ENCODE measurements around the gene MYO5B. TPM values are rescaled to one million over a fixed set of nuclear protein-coding genes. Genes with fewer than 3 reads are reported as not detected.

MYO5B gene
- total RNA-seq, 1 donor from 2014 or later, result 6.7 TPM

GRCh38 chr18:49967171-49967570, 227.8 kb downstream of the MYO5B start:
- Mint-ChIP-seq H3K4me1 (peaks cover 2% of the 10 kb centered on the region), H3K4me3 (no peak overlapping the region), H3K36me3 (no peaks in the 10 kb centered on the region), H3K27me3 (ENCODE audit: insufficient read depth, low read depth) (no peaks in the 10 kb centered on the region), H3K27ac (no peak overlapping the region), H3K9me3 (no peaks in the 10 kb centered on the region)
- H3F3A ChIP-seq (ENCODE audit: low read depth), result no peaks in the 10 kb centered on the region
- no peak overlapping the region for H3K27ac ChIP-seq
- H3K9ac ChIP-seq, result no peak overlapping the region
- no peaks in the 10 kb centered on the region for H3K4me1 ChIP-seq
- no peaks in the 10 kb centered on the region for H4K20me1 ChIP-seq (ENCODE audit: low read depth)
- no peak overlapping the region for H3K4me2 ChIP-seq
- H3K36me3 ChIP-seq, result no peaks in the 10 kb centered on the region
- H3K4me3 ChIP-seq, result no peak overlapping the region
- H3K27me3 ChIP-seq, result no peaks in the 10 kb centered on the region
- no peaks in the 10 kb centered on the region for H3K79me2 ChIP-seq (ENCODE audit: low read depth)
- H2AFZ ChIP-seq (replicated peaks), result no peak overlapping the region
- DNase-seq (ENCODE audit: low spot score), result no peak
- no peaks in the 10 kb centered on the region for H3K9me3 ChIP-seq (ENCODE audit: low read depth)
- TF ChIP-seq EZH2phosphoT487 (IDR thresholded peaks at IDR 0.05), result no peak

- Mint-ChIP-seq H3K9me3 (no peaks in the 10 kb centered on the region), H3K4me3 (no peak overlapping the region), H3K27ac (no peak overlapping the region), H3K4me1 (peaks cover 2% of the 10 kb centered on the region), H3K36me3 (no peaks in the 10 kb centered on the region), H3K27me3 (ENCODE audit: insufficient read depth, low read depth) (peaks cover 3% of the 10 kb centered on the region)
- no peak for DNase-seq (ENCODE audit: low spot score)
- Histone ChIP-seq H2AFZ (replicated peaks) (no peak overlapping the region), H3K4me2 (no peak overlapping the region), H3F3A (ENCODE audit: low read depth) (no peaks in the 10 kb centered on the region), H4K20me1 (ENCODE audit: low read depth) (no peaks in the 10 kb centered on the region), H3K4me1 (no peaks in the 10 kb centered on the region), H3K9me3 (ENCODE audit: low read depth) (no peaks in the 10 kb centered on the region), H3K4me3 (no peak overlapping the region), H3K27me3 (no peaks in the 10 kb centered on the region), H3K79me2 (ENCODE audit: low read depth) (no peaks in the 10 kb centered on the region), H3K9ac (no peak overlapping the region), H3K36me3 (no peaks in the 10 kb centered on the region), H3K27ac (no peak overlapping the region)
- TF ChIP-seq EZH2 (IDR thresholded peaks at IDR 0.05) (no peak), CTCF (IDR thresholded peaks at IDR 0.05) (no peak), EZH2phosphoT487 (IDR thresholded peaks at IDR 0.05) (no peak)
Measured at GRCh38 chr18:49966090-49966489, 228.9 kb downstream of the MYO5B start.

- H3K27ac Mint-ChIP-seq, result no peak overlapping the region
- no peaks in the 10 kb centered on the region for H3F3A ChIP-seq (ENCODE audit: low read depth)
- no peaks in the 10 kb centered on the region for H3K36me3 ChIP-seq
- H3K9me3 ChIP-seq (ENCODE audit: low read depth), result no peaks in the 10 kb centered on the region
- no peaks in the 10 kb centered on the region for H3K4me1 Mint-ChIP-seq
- no peak overlapping the region for H2AFZ ChIP-seq (replicated peaks)
- no peaks in the 10 kb centered on the region for H4K20me1 ChIP-seq (ENCODE audit: low read depth)
- no peak overlapping the region for H3K4me3 Mint-ChIP-seq
- no peaks in the 10 kb centered on the region for H3K36me3 Mint-ChIP-seq
- H3K4me2 ChIP-seq, result no peak overlapping the region
- H3K27ac ChIP-seq, result no peak overlapping the region
- no peak for DNase-seq (ENCODE audit: low spot score)
- H3K27me3 Mint-ChIP-seq (ENCODE audit: insufficient read depth, low read depth), result peaks cover 3% of the 10 kb centered on the region
- H3K79me2 ChIP-seq (ENCODE audit: low read depth), result no peaks in the 10 kb centered on the region
- no peak for TF ChIP-seq CTCF (IDR thresholded peaks at IDR 0.05)
- H3K9ac ChIP-seq, result no peak overlapping the region
- no peak overlapping the region for H3K4me3 ChIP-seq
- H3K9me3 Mint-ChIP-seq, result no peaks in the 10 kb centered on the region
- no peaks in the 10 kb centered on the region for H3K27me3 ChIP-seq
- no peaks in the 10 kb centered on the region for H3K4me1 ChIP-seq
Measured at GRCh38 chr18:49963217-49963616, 231.7 kb downstream of the MYO5B start.

- no peak overlapping the region for H3K27ac Mint-ChIP-seq
- H3K27me3 Mint-ChIP-seq (ENCODE audit: insufficient read depth, low read depth), result peaks cover 9% of the 10 kb centered on the region
- no peaks in the 10 kb centered on the region for H3K36me3 Mint-ChIP-seq
Measured at GRCh38 chr18:49961271-49961670, 233.7 kb downstream of the MYO5B start.

More at GRCh38 chr18:49961271-49961670, 233.7 kb downstream of the MYO5B start:
- Histone ChIP-seq H3K4me2 (no peak overlapping the region), H3K9me3 (ENCODE audit: low read depth) (no peaks in the 10 kb centered on the region), H3K4me1 (no peaks in the 10 kb centered on the region), H3K36me3 (no peaks in the 10 kb centered on the region), H2AFZ (replicated peaks) (no peak overlapping the region), H3K9ac (no peak overlapping the region), H4K20me1 (ENCODE audit: low read depth) (no peaks in the 10 kb centered on the region), H3F3A (ENCODE audit: low read depth) (no peaks in the 10 kb centered on the region), H3K27me3 (no peaks in the 10 kb centered on the region), H3K79me2 (ENCODE audit: low read depth) (no peaks in the 10 kb centered on the region), H3K27ac (no peak overlapping the region), H3K4me3 (no peak overlapping the region)
- no peak for DNase-seq (ENCODE audit: low spot score)
- no peak for TF ChIP-seq EZH2phosphoT487 (IDR thresholded peaks at IDR 0.05)
- no peak for TF ChIP-seq EZH2 (IDR thresholded peaks at IDR 0.05)
- TF ChIP-seq CTCF (IDR thresholded peaks at IDR 0.05), result no peak
- Mint-ChIP-seq H3K4me1 (no peaks in the 10 kb centered on the region), H3K9me3 (no peaks in the 10 kb centered on the region), H3K4me3 (no peak overlapping the region)
